K562 (cell line): Measurements from ENCODE around the gene DAB1. TPM values are rescaled to one million over a fixed set of nuclear protein-coding genes. Genes with fewer than 3 reads are reported as not detected.

Experiments
- ATAC-seq: fragments of 200-7000 bp; cut with Tn5 transposase; 3 replicates; pipeline ENCODE4 v1.9.1; 2020; ENCODE audit warnings: moderate library complexity
- BruUV-seq: library from RNA; stranded (reverse); fragments of 400-500 nt; replicated peaks from 2 replicates; lab custom pipeline; 2021; lab: Mats Ljungman, UMichigan
- CTCF ChIA-PET: fragments of 300-600 bp; formaldehyde crosslinking; extraction: SDS; loops from one replicate; lab custom pipeline; 2021; ENCODE audit warnings: low intra/inter-chr PET ratio; lab: Yijun Ruan, JAX
- POLR2A ChIA-PET: fragments of 300-600, 350-650 bp; sonication (Branson Sonifier 250); formaldehyde crosslinking; extraction: SDS; loops from one replicate; lab custom pipeline; 2021; ENCODE audit warnings: antibody characterized with exemption, inconsistent platforms; lab: Yijun Ruan, JAX
- DNase-seq, 4 experiments: peaks; one replicate each; pipeline versions ENCODE4 v3.0.0 to v3.0.0-alpha.2; 2011 to 2018; ENCODE audit warnings: low spot score in 3 of 4, mixed read lengths in 3 of 4; ENCODE audit errors: extremely low read depth in 1 of 4
- FAIRE-seq: peaks from 2 replicates; lab custom pipeline; 2011; peaks lifted over from hg19 to GRCh38; lab: Jason Lieb, UNC
- H2AFZ ChIP-seq: 2 replicates; pipeline ENCODE4 v1.6.0; 2011; ENCODE audit warnings: low read depth, low read length, control low read depth, inconsistent platforms
- H3K27ac ChIP-seq: fragments of 200-600 bp; 3 replicates; pipeline ENCODE4 v1.8.0; 2011; ENCODE audit warnings: low read depth, mild to moderate bottlenecking, control low read depth, inconsistent platforms, low read length, moderate library complexity, mixed read lengths; ENCODE audit errors: extremely low read depth
- H3K27me3 ChIP-seq, 2 experiments: fragments of 300-600 bp in 1 of 2; 2 replicates in 1 of 2; 3 replicates in 1 of 2; pipeline versions ENCODE4 v1.6.0 to v1.8.0; 2011; ENCODE audit warnings: inconsistent platforms in 2 of 2, low read length in 2 of 2, mild to moderate bottlenecking in 1 of 2, mixed read lengths in 1 of 2, moderate library complexity in 1 of 2; ENCODE audit not compliant: control insufficient read depth in 2 of 2, insufficient read depth in 2 of 2
- H3K36me3 ChIP-seq: fragments of 300-600 bp; 3 replicates; pipeline ENCODE4 v1.8.0; 2011; ENCODE audit warnings: mild to moderate bottlenecking, low read length, inconsistent platforms; ENCODE audit not compliant: control insufficient read depth, insufficient read depth
- H3K4me1 ChIP-seq, 2 experiments: fragments of 200-600 bp in 1 of 2; replicated peaks in 1 of 2; 2 replicates in 1 of 2; 3 replicates in 1 of 2; pipeline versions ENCODE4 v1.5.1 to v1.8.0; 2011; ENCODE audit warnings: inconsistent platforms in 2 of 2, low read length in 2 of 2, mild to moderate bottlenecking in 1 of 2, mixed read lengths in 1 of 2, moderate library complexity in 1 of 2; ENCODE audit not compliant: control insufficient read depth in 2 of 2, insufficient read depth in 2 of 2
- H3K4me2 ChIP-seq: 2 replicates; pipeline ENCODE4 v1.6.1; 2011; ENCODE audit warnings: low read length, control low read depth, inconsistent platforms, mixed read lengths; ENCODE audit not compliant: insufficient read depth
- H3K4me3 ChIP-seq: fragments of 200-600 bp; sonication (generic), shearing (Covaris generic); 2 replicates; pipeline ENCODE4 v1.5.1; 2016; ENCODE audit warnings: control low read depth, inconsistent platforms
- H3K79me2 ChIP-seq: fragments of 200-600 bp; 3 replicates; pipeline ENCODE4 v1.8.0; 2011; ENCODE audit warnings: low read length, inconsistent platforms; ENCODE audit not compliant: control insufficient read depth, insufficient read depth
- H3K9ac ChIP-seq, 2 experiments: 2 replicates each; pipeline versions ENCODE4 v1.6.0 to v1.6.1; 2011; ENCODE audit warnings: low read depth in 2 of 2, low read length in 2 of 2, control low read depth in 1 of 2, inconsistent platforms in 1 of 2, mild to moderate bottlenecking in 1 of 2, mixed read lengths in 1 of 2; ENCODE audit not compliant: insufficient read depth in 1 of 2
- H3K9me1 ChIP-seq: one replicate; pipeline ENCODE4 v1.6.0; 2011; ENCODE audit warnings: inconsistent platforms, mild to moderate bottlenecking, low read length, moderate library complexity; ENCODE audit not compliant: control insufficient read depth, insufficient read depth
- H3K9me3 ChIP-seq: replicated peaks from 2 replicates; pipeline ENCODE4 v1.5.1; 2011; ENCODE audit warnings: low read depth, low read length, inconsistent platforms; ENCODE audit not compliant: control insufficient read depth, insufficient read depth
- H4K20me1 ChIP-seq: replicated peaks from 2 replicates; pipeline ENCODE4 v1.6.1; 2011; ENCODE audit warnings: low read length, inconsistent platforms, mixed read lengths; ENCODE audit not compliant: control insufficient read depth, insufficient read depth
- CEBPB ChIP-seq: fragments of 450-650 bp; IDR thresholded peaks from 2 replicates; pipeline ENCODE4 v1.6.1; 2016; ENCODE audit warnings: missing genetic modification characterization, missing compliant biosample characterization
- NFIC ChIP-seq: fragments of 450-650 bp; IDR thresholded peaks from 2 replicates; pipeline ENCODE4 v1.6.1; 2017; ENCODE audit warnings: mild to moderate bottlenecking, inconsistent platforms
- RHOXF2B ChIP-seq: fragments of 250-450 bp; sonication (Bioruptor Pico); conservative IDR thresholded peaks from 2 replicates; pipeline ENCODE4 v1.5.1; 2021
- TCF3 ChIP-seq: sonication (generic); formaldehyde crosslinking; IDR thresholded peaks from 2 replicates; pipeline ENCODE4 v1.4.0; 2020; ENCODE audit warnings: mild to moderate bottlenecking, missing genetic modification reagents
- THRAP3 ChIP-seq: fragments of 450-650 bp; IDR thresholded peaks from 2 replicates; pipeline ENCODE4 v1.6.1; 2016; ENCODE audit warnings: mild to moderate bottlenecking, inconsistent platforms, borderline replicate concordance
- WGBS: fragments of 100-300 bp; shearing (Covaris generic); methylation state at CpG from one replicate; pipeline ENCODE4 v1.1.6; 2016; ENCODE audit warnings: low coverage, mixed read lengths; ENCODE audit not compliant: insufficient coverage; ENCODE audit errors: missing lambda C conversion rate; 5-methylcytosine and 5-hydroxymethylcytosine counted together
- in situ Hi-C: fragments of 300-500 bp; cut with MboI; formaldehyde crosslinking; loops from 4 replicates; pipeline ENCODE4 v1.15.0; 2018; ENCODE audit warnings: inconsistent platforms, mixed read lengths
- intact Hi-C: fragments of 100-400 bp; cut with micrococcal nuclease; formaldehyde crosslinking; loops from 2 replicates; pipeline ENCODE4 v1.14.2; 2022
- polyA plus RNA-seq, 8 experiments: library from polyadenylated mRNA; depleted of rRNA in 4 of 8; stranded (reverse) in 5 of 8; unstranded in 3 of 8; fragments of >200 nt; fragmentation: Nextera tagmentation in 2 of 8; fragmentation: Illumina TruSeq in 1 of 8; extraction: Ambion mirVana in 2 of 8; extraction: Trizol in 1 of 8; gene quantifications; 2 replicates each; pipeline versions ENCODE4 v1.2.1 to v1.2.3, GENCODE V29; 2011 to 2014; ENCODE audit warnings: inconsistent platforms in 1 of 8, missing spikeins in 1 of 8
- total RNA-seq, 7 experiments: library from RNA; depleted of rRNA in 6 of 7; stranded (reverse); fragments of >200 nt in 6 of 7; fragmentation: Illumina TruSeq in 2 of 7; extraction: Trizol in 2 of 7; gene quantifications; 2 replicates each; pipeline versions ENCODE4 v1.2.1 to v1.2.3, GENCODE V29; 2011 to 2021; ENCODE audit warnings: low replicate concordance in 1 of 7

Gene DAB1
- total and polyA plus RNA-seq, 9 of the 15 experiments (the other 6 are each of a cell fraction or from before 2014, with no cell fraction given): not detected

DNA sequence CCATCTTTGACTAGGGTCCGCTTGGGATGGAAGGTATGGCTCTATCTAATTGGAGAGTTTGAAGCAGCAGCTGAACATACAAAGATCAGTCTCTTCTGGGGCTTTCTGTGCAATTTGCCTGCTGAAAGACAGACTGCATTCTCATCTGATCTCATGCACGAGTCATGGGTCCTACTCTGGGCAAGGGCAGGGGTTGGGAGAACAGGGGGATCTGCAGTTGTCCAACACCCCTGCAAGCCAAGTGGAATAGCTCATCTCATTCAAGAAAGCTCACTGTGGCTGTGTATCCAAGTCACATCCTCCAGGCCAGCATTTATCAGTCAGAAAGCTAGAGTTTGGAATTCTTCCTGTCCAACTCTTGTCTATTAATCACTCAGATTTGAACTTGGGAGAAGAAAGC lies 280.9 kb downstream of the DAB1 start:
- ChIA-PET POLR2A (no interaction called here), CTCF (no interaction called here)
- BruUV-seq: no TSS peak
- in situ Hi-C loops: no loop called here
- no peak for FAIRE-seq
- H3K4me2 ChIP-seq: no peak overlapping the region
- H2AFZ ChIP-seq: no peak overlapping the region
- WGBS: 0% methylated on average over 2 of the region's 2 CpGs
- no peak overlapping the region for H3K27ac ChIP-seq
- H3K9ac ChIP-seq: no peak overlapping the region
- peaks cover 0 to 17% of the 10 kb centered on the region in 2 experiments; a peak in 4 of 5 replicates for H3K27me3 ChIP-seq
- TF ChIP-seq CEBPB (tag) (0 out of 2 replicates have a peak, but pooled peaks have one; percentile 30), RHOXF2B (CRISPR knock-in tag) (no peak)
- no peaks in the 10 kb centered on the region for H3K36me3 ChIP-seq
- intact Hi-C loops: no loop called here
- no peak overlapping the region for H3K4me3 ChIP-seq
- H3K9me3 ChIP-seq: no peaks in the 10 kb centered on the region
- H4K20me1 ChIP-seq: no peaks in the 10 kb centered on the region
- no peaks in the 10 kb centered on the region for H3K79me2 ChIP-seq
- no peak for ATAC-seq
- no peaks in the 10 kb centered on the region for H3K4me1 ChIP-seq
- DNase-seq: no peak
- no peaks in the 10 kb centered on the region for H3K9me1 ChIP-seq

- WGBS: 3% methylated on average over 2 of the region's 2 CpGs
- TF ChIP-seq NFIC (peak; percentile 54; the same call in 1 of the 2 replicates), TCF3 (CRISPR knock-in tag) (no peak), THRAP3 (no peak)
- DNase-seq: no peak
- H3K4me2 ChIP-seq: no peak overlapping the region
- no peaks in the 10 kb centered on the region for H3K4me1 ChIP-seq
- H3K9ac ChIP-seq: no peak overlapping the region
- CTCF ChIA-PET: no interaction called here
- peaks cover 0 to 16% of the 10 kb centered on the region in 2 experiments; a peak in 4 of 5 replicates for H3K27me3 ChIP-seq
- no peaks in the 10 kb centered on the region for H3K79me2 ChIP-seq
- FAIRE-seq: no peak
- no peak overlapping the region for H3K4me3 ChIP-seq
- no peaks in the 10 kb centered on the region for H3K9me3 ChIP-seq
- no peaks in the 10 kb centered on the region for H4K20me1 ChIP-seq
- BruUV-seq: no TSS peak
- no peak overlapping the region for H3K27ac ChIP-seq
- H3K9me1 ChIP-seq: no peaks in the 10 kb centered on the region
- ATAC-seq: no peak
- in situ Hi-C loops: no loop called here
- POLR2A ChIA-PET: no interaction called here
- intact Hi-C loops: no loop called here
- no peak overlapping the region for H2AFZ ChIP-seq
- no peaks in the 10 kb centered on the region for H3K36me3 ChIP-seq
Observed at GRCh38 chr1:57142169-57142568, 281.7 kb downstream of the DAB1 start.
